ENCODE measurements around the gene SRC.

Gene SRC

DNA sequence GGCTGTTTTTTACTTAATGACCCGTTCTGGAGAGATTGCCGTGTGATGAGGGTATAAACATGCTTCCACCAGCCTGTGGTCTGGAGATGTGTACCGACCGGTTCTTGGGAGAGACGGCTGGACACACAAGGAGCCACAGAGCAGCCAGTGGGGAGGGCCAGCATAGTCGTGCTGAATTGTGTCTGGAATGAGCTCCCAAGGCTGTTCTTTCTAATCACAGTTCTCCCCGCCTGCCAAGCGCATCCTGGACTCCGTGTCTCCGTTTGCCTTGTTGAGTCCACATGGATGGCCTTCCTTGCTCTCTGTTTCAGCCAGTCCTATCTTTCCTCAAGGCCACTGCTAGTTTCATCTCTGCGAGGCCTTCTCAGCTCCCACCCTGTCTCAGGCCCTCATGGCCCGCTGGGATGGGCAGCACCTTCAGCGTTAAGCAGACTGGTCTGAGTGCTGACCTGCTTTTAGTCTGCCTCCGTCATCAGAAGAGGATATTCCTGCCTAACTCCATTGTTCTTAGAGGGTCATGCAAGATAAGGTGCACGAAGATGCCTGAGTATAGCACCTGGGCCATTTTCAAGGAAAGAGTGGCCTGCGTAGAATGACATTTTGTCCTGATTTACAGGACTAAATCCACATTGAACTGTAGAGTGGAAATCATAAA lies 35.9 kb upstream of the SRC start:
- no peak overlapping the region for H3K4me3 ChIP-seq (ENCODE audit: low read length)
- TF ChIP-seq, protein P1, sequence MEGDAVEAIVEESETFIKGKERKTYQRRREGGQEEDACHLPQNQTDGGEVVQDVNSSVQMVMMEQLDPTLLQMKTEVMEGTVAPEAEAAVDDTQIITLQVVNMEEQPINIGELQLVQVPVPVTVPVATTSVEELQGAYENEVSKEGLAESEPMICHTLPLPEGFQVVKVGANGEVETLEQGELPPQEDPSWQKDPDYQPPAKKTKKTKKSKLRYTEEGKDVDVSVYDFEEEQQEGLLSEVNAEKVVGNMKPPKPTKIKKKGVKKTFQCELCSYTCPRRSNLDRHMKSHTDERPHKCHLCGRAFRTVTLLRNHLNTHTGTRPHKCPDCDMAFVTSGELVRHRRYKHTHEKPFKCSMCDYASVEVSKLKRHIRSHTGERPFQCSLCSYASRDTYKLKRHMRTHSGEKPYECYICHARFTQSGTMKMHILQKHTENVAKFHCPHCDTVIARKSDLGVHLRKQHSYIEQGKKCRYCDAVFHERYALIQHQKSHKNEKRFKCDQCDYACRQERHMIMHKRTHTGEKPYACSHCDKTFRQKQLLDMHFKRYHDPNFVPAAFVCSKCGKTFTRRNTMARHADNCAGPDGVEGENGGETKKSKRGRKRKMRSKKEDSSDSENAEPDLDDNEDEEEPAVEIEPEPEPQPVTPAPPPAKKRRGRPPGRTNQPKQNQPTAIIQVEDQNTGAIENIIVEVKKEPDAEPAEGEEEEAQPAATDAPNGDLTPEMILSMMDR (conservative IDR thresholded peaks at IDR 0.05; ENCODE audit: low read length) = no peak
- DNase-seq (ENCODE audit: low read depth) = peak; percentile 35

DNA sequence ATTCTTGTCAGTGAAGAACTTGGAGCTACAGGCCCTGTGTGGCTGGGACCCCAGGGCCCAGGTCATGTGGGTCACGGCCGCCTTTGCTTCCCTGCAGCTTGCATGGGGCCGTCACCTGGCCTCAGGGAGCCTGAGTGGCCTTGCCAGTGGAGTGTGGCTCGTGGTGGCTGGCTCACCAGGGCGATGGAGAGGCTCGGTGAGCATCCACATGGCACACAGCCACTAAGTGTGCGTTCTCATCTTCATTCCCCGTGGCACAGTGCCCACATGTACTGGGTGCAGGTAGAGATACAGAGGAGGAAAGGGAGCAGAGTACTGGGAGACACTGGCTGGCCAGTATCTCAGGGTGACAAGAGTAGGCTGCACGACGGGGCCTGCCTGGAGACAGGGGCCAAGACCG lies 35.0 kb upstream of the SRC start:
- TF ChIP-seq, protein P1 (conservative IDR thresholded peaks at IDR 0.05; ENCODE audit: low read length) = no peak
- DNase-seq (ENCODE audit: low read depth) = no peak
- H3K4me3 ChIP-seq (ENCODE audit: low read length) = no peak overlapping the region

- H3K4me3 ChIP-seq (ENCODE audit: low read length) = no peak overlapping the region
- DNase-seq (ENCODE audit: low read depth) = peak; percentile 72
- TF ChIP-seq, protein P1 (conservative IDR thresholded peaks at IDR 0.05; ENCODE audit: low read length) = no peak
These were observed 34.1 kb upstream of the SRC start for GRCh38 chr20:37311710-37312355.

GRCh38 chr20:37313546-37314091 lies 32.3 kb upstream of the SRC start:
- DNase-seq (ENCODE audit: low read depth) = no peak
- H3K4me3 ChIP-seq (ENCODE audit: low read length) = no peak overlapping the region
- TF ChIP-seq, protein P1 (conservative IDR thresholded peaks at IDR 0.05; ENCODE audit: low read length) = no peak

DNA sequence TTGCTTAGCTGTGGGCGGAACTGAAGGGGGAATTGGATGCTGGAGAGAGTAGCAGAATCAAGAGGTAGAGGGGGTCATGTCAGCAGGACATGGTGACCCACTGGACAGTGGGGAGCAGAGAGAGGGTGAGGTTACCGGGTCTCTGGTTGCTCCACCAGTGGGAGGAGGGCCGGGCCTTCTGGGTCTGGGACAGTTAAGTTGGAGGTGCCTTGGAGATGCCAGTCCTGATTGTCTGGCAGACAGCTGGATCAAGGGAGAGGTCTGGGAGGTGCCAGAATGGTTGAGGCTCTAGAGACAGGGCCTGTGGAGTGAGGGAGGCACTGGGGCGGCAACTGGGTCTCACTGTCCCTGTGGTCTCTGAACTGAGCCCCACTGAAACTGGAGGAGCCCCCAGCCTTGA lies 31.8 kb upstream of the SRC start:
- TF ChIP-seq, protein P1 (conservative IDR thresholded peaks at IDR 0.05; ENCODE audit: low read length) = no peak
- H3K4me3 ChIP-seq (ENCODE audit: low read length) = no peak overlapping the region
- no peak for DNase-seq (ENCODE audit: low read depth)

- DNase-seq (ENCODE audit: low read depth) = peak; percentile 38
These were observed 31.3 kb upstream of the SRC start for GRCh38 chr20:37314617-37315016.

More at GRCh38 chr20:37314617-37315016, 31.3 kb upstream of the SRC start:
- H3K4me3 ChIP-seq (ENCODE audit: low read length) = no peak overlapping the region
- TF ChIP-seq, protein P1 (conservative IDR thresholded peaks at IDR 0.05; ENCODE audit: low read length) = no peak

Measured in AG10803 (cell line).